OCI-LY3 (cell line): ENCODE data around the gene SNPH.

Experiments
- H2AFZ ChIP-seq: fragments of 200-600, 300-600 bp; shearing (Covaris generic); 2 replicates; pipeline ENCODE4 v1.6.0; 2014; ENCODE audit warnings: antibody characterized with exemption, low read depth, low read length
- H3K27ac ChIP-seq: fragments of 200-600, 300-600 bp; sonication (generic); 2 replicates; pipeline ENCODE4 v1.5.1; 2014; ENCODE audit warnings: mild to moderate bottlenecking, low read length, moderate library complexity, mixed read lengths
- H3K27me3 ChIP-seq: fragments of 200-600, 300-600 bp; sonication (generic); 2 replicates; pipeline ENCODE4 v1.6.1; 2014; ENCODE audit warnings: low read depth, low read length, mixed read lengths
- H3K36me3 ChIP-seq: fragments of 200-600, 300-600 bp; sonication (generic); replicated peaks from 2 replicates; pipeline ENCODE3; 2014; ENCODE audit warnings: low read depth, low read length, mixed read lengths
- H3K4me1 ChIP-seq: fragments of 300-600, 200-600 bp; sonication (generic); 2 replicates; pipeline ENCODE4 v1.6.1; 2014; ENCODE audit warnings: low read length, mixed read lengths
- H3K4me2 ChIP-seq: fragments of 200-600, 300-600 bp; sonication (generic); 2 replicates; pipeline ENCODE4 v1.6.1; 2014; ENCODE audit warnings: low read length, mixed read lengths
- H3K4me3 ChIP-seq: fragments of 300-600, 200-600 bp; sonication (generic); 2 replicates; pipeline ENCODE4 v1.5.1; 2014; ENCODE audit warnings: antibody characterized with exemption, mild to moderate bottlenecking, low read length, moderate library complexity
- H3K79me2 ChIP-seq: fragments of 300-600, 200-600 bp; shearing (Covaris generic); 2 replicates; pipeline ENCODE4 v1.6.1; 2014; ENCODE audit warnings: mild to moderate bottlenecking, low read length, mixed read lengths
- H3K9ac ChIP-seq: fragments of 300-600, 200-600 bp; shearing (Covaris generic); 2 replicates; pipeline ENCODE4 v1.6.0; 2014; ENCODE audit warnings: mild to moderate bottlenecking, low read length, moderate library complexity
- H3K9me3 ChIP-seq: fragments of 200-600, 300-600 bp; shearing (Covaris generic); 2 replicates; pipeline ENCODE4 v1.6.1; 2014; ENCODE audit warnings: low read length, mixed read lengths; ENCODE audit not compliant: insufficient read depth
- H4K20me1 ChIP-seq: fragments of 200-600, 300-600 bp; sonication (generic); 2 replicates; pipeline ENCODE4 v1.6.1; 2016; ENCODE audit warnings: low read length, mixed read lengths; ENCODE audit not compliant: insufficient read depth
- EZH2phosphoT487 ChIP-seq: fragments of 200-600 bp; shearing (Covaris generic); IDR thresholded peaks from 2 replicates; pipeline ENCODE4 v1.6.1; 2018; ENCODE audit warnings: antibody characterized with exemption, mixed run types, low read depth
- TF ChIP-seq, protein P1 (sequence below): fragments of 200-600, 300-600 bp; sonication (generic); IDR thresholded peaks from 2 replicates; pipeline ENCODE4 v1.5.1; 2014; ENCODE audit warnings: antibody characterized with exemption, low read length, low read depth

SNPH gene

DNA sequence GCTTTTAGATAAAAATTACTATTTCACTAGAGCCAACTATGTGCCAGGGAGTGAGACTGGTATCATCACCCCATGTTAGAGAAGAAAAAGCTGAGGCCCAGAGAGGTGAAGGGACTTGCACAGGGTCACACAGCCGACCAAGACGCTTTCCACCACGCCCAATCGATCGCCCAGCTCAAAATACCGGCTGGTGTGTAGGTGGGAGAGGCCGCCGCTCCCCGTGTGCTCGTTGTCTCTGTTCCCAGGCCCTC, 253 bp upstream of the SNPH start:
- H2AFZ ChIP-seq = peak overlapping the region; percentile 69
- no peaks in the 10 kb centered on the region; the same call in 1 of the 2 replicates for H3K27me3 ChIP-seq
- H3K9ac ChIP-seq = peak overlapping the region; percentile 57
- H4K20me1 ChIP-seq = no peaks in the 10 kb centered on the region
- peak overlapping the region; percentile 84 for H3K4me3 ChIP-seq
- no peak for TF ChIP-seq EZH2phosphoT487
- TF ChIP-seq, protein P1, sequence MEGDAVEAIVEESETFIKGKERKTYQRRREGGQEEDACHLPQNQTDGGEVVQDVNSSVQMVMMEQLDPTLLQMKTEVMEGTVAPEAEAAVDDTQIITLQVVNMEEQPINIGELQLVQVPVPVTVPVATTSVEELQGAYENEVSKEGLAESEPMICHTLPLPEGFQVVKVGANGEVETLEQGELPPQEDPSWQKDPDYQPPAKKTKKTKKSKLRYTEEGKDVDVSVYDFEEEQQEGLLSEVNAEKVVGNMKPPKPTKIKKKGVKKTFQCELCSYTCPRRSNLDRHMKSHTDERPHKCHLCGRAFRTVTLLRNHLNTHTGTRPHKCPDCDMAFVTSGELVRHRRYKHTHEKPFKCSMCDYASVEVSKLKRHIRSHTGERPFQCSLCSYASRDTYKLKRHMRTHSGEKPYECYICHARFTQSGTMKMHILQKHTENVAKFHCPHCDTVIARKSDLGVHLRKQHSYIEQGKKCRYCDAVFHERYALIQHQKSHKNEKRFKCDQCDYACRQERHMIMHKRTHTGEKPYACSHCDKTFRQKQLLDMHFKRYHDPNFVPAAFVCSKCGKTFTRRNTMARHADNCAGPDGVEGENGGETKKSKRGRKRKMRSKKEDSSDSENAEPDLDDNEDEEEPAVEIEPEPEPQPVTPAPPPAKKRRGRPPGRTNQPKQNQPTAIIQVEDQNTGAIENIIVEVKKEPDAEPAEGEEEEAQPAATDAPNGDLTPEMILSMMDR = no peak
- H3K4me2 ChIP-seq = peak overlapping the region; percentile 65
- no peaks in the 10 kb centered on the region for H3K36me3 ChIP-seq
- peaks cover 16% of the 10 kb centered on the region for H3K4me1 ChIP-seq
- H3K79me2 ChIP-seq = no peaks in the 10 kb centered on the region
- no peak overlapping the region for H3K27ac ChIP-seq
- H3K9me3 ChIP-seq = peaks cover 4% of the 10 kb centered on the region; the same call in 1 of the 2 replicates

DNA sequence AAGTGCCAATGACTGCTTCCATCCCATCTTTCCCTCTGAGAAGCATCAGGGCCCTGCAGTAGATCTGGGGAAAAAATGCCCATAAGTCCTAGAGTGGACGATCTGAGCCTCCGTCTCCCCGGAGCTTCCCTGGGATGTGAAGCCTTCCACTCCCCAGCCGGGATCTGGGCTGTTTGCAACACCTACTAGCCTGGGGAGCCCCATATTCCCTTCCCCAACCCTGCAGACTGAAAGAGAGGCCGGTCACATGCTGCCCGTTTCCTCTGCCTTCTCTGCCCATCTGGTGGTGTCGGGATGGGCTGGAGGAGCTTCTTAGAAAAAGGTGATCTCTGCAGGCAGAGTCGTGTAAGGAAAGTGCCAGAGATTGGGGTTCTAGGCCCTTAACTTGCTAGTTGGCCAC, 1.1 kb downstream of the SNPH start:
- TF ChIP-seq, protein P1 = no peak
- no peak for TF ChIP-seq EZH2phosphoT487
- Histone ChIP-seq H3K4me3 (peak overlapping the region; percentile 84), H3K4me1 (peaks cover 16% of the 10 kb centered on the region), H3K9ac (no peak overlapping the region), H3K27ac (no peak overlapping the region), H3K79me2 (no peaks in the 10 kb centered on the region), H3K9me3 (peaks cover 3% of the 10 kb centered on the region; the same call in 1 of the 2 replicates), H3K36me3 (no peaks in the 10 kb centered on the region), H3K4me2 (peak overlapping the region; percentile 65), H4K20me1 (no peaks in the 10 kb centered on the region), H3K27me3 (no peaks in the 10 kb centered on the region), H2AFZ (no peak overlapping the region)

DNA sequence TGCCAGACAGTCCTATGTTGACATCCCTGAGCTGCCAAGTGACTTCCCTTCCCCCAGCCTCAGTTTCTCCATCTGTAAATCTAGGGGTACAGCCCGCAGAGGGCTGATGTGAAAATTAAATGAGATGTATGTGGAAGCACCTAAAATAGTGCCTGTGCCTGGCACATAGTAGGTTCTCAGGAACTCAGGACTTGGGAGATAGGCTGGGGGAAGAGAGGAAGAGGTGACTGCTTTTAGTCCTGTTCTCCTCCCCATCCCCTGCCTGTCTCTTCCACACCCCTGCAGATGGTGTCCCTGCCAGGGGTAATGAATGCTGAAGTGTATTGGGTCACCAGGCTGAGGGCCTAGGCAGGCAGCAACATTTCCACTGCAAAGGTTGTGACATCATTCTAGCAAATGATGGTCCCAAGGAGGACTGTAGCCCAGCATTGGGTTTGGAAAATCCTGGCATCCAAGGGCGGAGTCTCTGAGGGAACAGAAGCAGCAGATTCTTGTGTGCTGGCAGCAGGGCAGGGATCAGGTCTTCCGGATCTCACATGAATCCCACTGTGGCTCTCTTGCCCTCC, 1.8 kb downstream of the SNPH start:
- no peaks in the 10 kb centered on the region for H3K9me3 ChIP-seq
- no peaks in the 10 kb centered on the region for H3K36me3 ChIP-seq
- H3K27ac ChIP-seq = no peak overlapping the region
- no peak overlapping the region for H3K4me3 ChIP-seq
- no peaks in the 10 kb centered on the region for H3K27me3 ChIP-seq
- H3K4me2 ChIP-seq = no peak overlapping the region
- TF ChIP-seq, protein P1 = no peak
- TF ChIP-seq EZH2phosphoT487 = no peak
- H3K9ac ChIP-seq = no peak overlapping the region
- no peaks in the 10 kb centered on the region for H4K20me1 ChIP-seq
- H3K79me2 ChIP-seq = no peaks in the 10 kb centered on the region
- H2AFZ ChIP-seq = no peak overlapping the region
- peaks cover 16% of the 10 kb centered on the region for H3K4me1 ChIP-seq

DNA sequence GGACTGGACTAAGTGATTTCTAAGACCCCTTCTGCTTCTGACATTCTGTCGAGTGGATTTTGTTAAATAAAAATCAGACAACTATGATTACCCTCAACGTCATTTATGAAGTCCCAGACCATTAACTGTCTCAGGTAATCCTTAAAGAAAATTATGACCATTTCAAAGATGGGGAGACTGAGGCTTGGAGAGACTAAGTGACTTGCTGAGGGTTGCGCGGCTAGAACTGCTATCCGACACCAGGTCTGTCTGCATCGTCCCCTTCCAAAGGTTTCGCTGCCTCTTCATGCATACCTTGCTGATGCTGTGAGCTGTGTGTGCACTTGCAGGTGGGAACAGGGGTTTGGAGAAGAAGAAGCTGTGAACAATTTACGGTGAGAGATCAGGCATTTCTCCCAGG, 3.1 kb downstream of the SNPH start:
- Histone ChIP-seq H3K4me2 (no peak overlapping the region), H3K4me1 (peaks cover 10% of the 10 kb centered on the region), H3K9me3 (no peaks in the 10 kb centered on the region), H3K9ac (no peak overlapping the region), H3K36me3 (no peaks in the 10 kb centered on the region), H2AFZ (no peak overlapping the region), H3K27me3 (no peaks in the 10 kb centered on the region), H3K27ac (no peak overlapping the region), H3K79me2 (no peaks in the 10 kb centered on the region), H4K20me1 (no peaks in the 10 kb centered on the region), H3K4me3 (no peak overlapping the region)
- TF ChIP-seq, protein P1 = no peak
- no peak for TF ChIP-seq EZH2phosphoT487
